AG08395 (cell line): ENCODE results near the gene ARMC9.
"Not testable (repeated sequence)": the region's sequence is repeated elsewhere in the genome, so short reads cannot be mapped to it uniquely, and the experiment has no call there.

ENCODE experiments used
- DNase-seq: peaks from one replicate; pipeline ENCODE4 v3.0.0; 2012; ENCODE audit warnings: mixed read lengths, low spot score

The ARMC9 gene

GRCh38 chr2:231244382-231245248 lies 46.2 kb downstream of the ARMC9 start:
- DNase-seq: no peak

- DNase-seq: no peak
Observed at GRCh38 chr2:231245249-231246094, 47.0 kb downstream of the ARMC9 start.

- DNase-seq: no peak
Observed at GRCh38 chr2:231246171-231246842, 47.9 kb downstream of the ARMC9 start.

- DNase-seq: peak; percentile 39
Observed at GRCh38 chr2:231250146-231250545, 51.7 kb downstream of the ARMC9 start.

- DNase-seq: no peak
Observed at GRCh38 chr2:231250698-231251097, 52.3 kb downstream of the ARMC9 start.

- DNase-seq: not testable (repeated sequence)
Observed at GRCh38 chr2:231253292-231253691, 54.9 kb downstream of the ARMC9 start.

GRCh38 chr2:231256494-231256893 lies 58.1 kb downstream of the ARMC9 start:
- DNase-seq: no peak

GRCh38 chr2:231257763-231258162 lies 59.3 kb downstream of the ARMC9 start:
- no peak for DNase-seq

GRCh38 chr2:231258701-231259100 lies 60.3 kb downstream of the ARMC9 start:
- no peak for DNase-seq

GRCh38 chr2:231259104-231259503 lies 60.7 kb downstream of the ARMC9 start:
- no peak for DNase-seq

GRCh38 chr2:231260442-231261208 lies 62.2 kb downstream of the ARMC9 start:
- peak; percentile 40 for DNase-seq

GRCh38 chr2:231263118-231263831 lies 64.8 kb downstream of the ARMC9 start:
- no peak for DNase-seq

GRCh38 chr2:231270221-231271114 lies 72.0 kb downstream of the ARMC9 start:
- DNase-seq: no peak

GRCh38 chr2:231272991-231273390 lies 74.6 kb downstream of the ARMC9 start:
- no peak for DNase-seq

- no peak for DNase-seq
Observed at GRCh38 chr2:231276987-231277386, 78.6 kb downstream of the ARMC9 start.

GRCh38 chr2:231277962-231278361 lies 79.5 kb downstream of the ARMC9 start:
- no peak for DNase-seq

- no peak for DNase-seq
Observed at GRCh38 chr2:231278868-231279267, 80.4 kb downstream of the ARMC9 start.

GRCh38 chr2:231280846-231281245 lies 82.4 kb downstream of the ARMC9 start:
- no peak for DNase-seq

- no peak for DNase-seq
Observed at GRCh38 chr2:231284296-231284695, 85.9 kb downstream of the ARMC9 start.

- no peak for DNase-seq
Observed at GRCh38 chr2:231286964-231287363, 88.5 kb downstream of the ARMC9 start.
